BLaER1 (cell line): ENCODE measurements around the gene MAP3K5.

Source experiments
- H3K27ac ChIP-seq: shearing (Covaris generic); formaldehyde crosslinking; 2 replicates; pipeline ENCODE4 v1.8.1; 2022
- H3K27me3 ChIP-seq: shearing (Covaris generic); formaldehyde crosslinking; 2 replicates; pipeline ENCODE4 v1.8.1; 2022
- H3K36me3 ChIP-seq: shearing (Covaris generic); formaldehyde crosslinking; 2 replicates; pipeline ENCODE4 v1.8.1; 2022
- H3K4me1 ChIP-seq: shearing (Covaris generic); formaldehyde crosslinking; 2 replicates; pipeline ENCODE4 v1.8.1; 2022
- H3K4me2 ChIP-seq: shearing (Covaris generic); formaldehyde crosslinking; 2 replicates; pipeline ENCODE4 v1.8.1; 2022
- H3K4me3 ChIP-seq: shearing (Covaris generic); formaldehyde crosslinking; 2 replicates; pipeline ENCODE4 v1.8.1; 2022
- H3K9ac ChIP-seq: shearing (Covaris generic); formaldehyde crosslinking; 2 replicates; pipeline ENCODE4 v1.8.1; 2022
- H3K9me3 ChIP-seq: shearing (Covaris generic); formaldehyde crosslinking; 2 replicates; pipeline ENCODE4 v1.8.1; 2022
- H4K20me1 ChIP-seq: shearing (Covaris generic); formaldehyde crosslinking; 2 replicates; pipeline ENCODE4 v1.8.1; 2022
- Cebpa-rat ChIP-seq: shearing (Covaris generic); IDR thresholded peaks from 2 replicates; pipeline ENCODE4 v1.8.1; 2022

Gene MAP3K5

GRCh38 chr6:136740050-136740974 is 52.0 kb downstream of the MAP3K5 start:
- no peak overlapping the region for H3K9ac ChIP-seq
- H3K27ac ChIP-seq, result 0 out of 2 replicates have a peak overlapping the region, but pooled peaks have one; percentile 8
- H3K4me3 ChIP-seq, result no peak overlapping the region
- H3K4me2 ChIP-seq, result peak overlapping the region; percentile 36
- no peak for TF ChIP-seq Cebpa-rat
- H3K36me3 ChIP-seq, result no peaks in the 10 kb centered on the region
- H3K4me1 ChIP-seq, result peaks cover 36% of the 10 kb centered on the region
- H3K9me3 ChIP-seq, result peaks cover 16% of the 10 kb centered on the region
- H4K20me1 ChIP-seq, result no peaks in the 10 kb centered on the region
- H3K27me3 ChIP-seq, result no peaks in the 10 kb centered on the region

GRCh38 chr6:136739501-136739900 is 52.8 kb downstream of the MAP3K5 start:
- no peak for TF ChIP-seq Cebpa-rat
- Histone ChIP-seq H3K4me3 (no peak overlapping the region), H3K9ac (no peak overlapping the region), H3K4me2 (peak overlapping the region; percentile 36), H3K9me3 (peaks cover 16% of the 10 kb centered on the region), H3K27me3 (no peaks in the 10 kb centered on the region), H3K36me3 (no peaks in the 10 kb centered on the region), H3K27ac (no peak overlapping the region), H4K20me1 (no peaks in the 10 kb centered on the region), H3K4me1 (peaks cover 44% of the 10 kb centered on the region)

GRCh38 chr6:136739071-136739470 is 53.2 kb downstream of the MAP3K5 start:
- Histone ChIP-seq H3K27me3 (no peaks in the 10 kb centered on the region), H3K9ac (no peak overlapping the region), H3K36me3 (no peaks in the 10 kb centered on the region), H3K27ac (no peak overlapping the region), H3K9me3 (peaks cover 14% of the 10 kb centered on the region), H3K4me3 (no peak overlapping the region), H4K20me1 (no peaks in the 10 kb centered on the region), H3K4me2 (no peak overlapping the region), H3K4me1 (peaks cover 48% of the 10 kb centered on the region)
- no peak for TF ChIP-seq Cebpa-rat

- Histone ChIP-seq H3K27ac (no peak overlapping the region), H3K4me2 (no peak overlapping the region)
Observed at GRCh38 chr6:136738692-136739057, 53.6 kb downstream of the MAP3K5 start.

GRCh38 chr6:136737871-136738691 is 54.2 kb downstream of the MAP3K5 start:
- Histone ChIP-seq H3K9ac (no peak overlapping the region), H3K27me3 (no peaks in the 10 kb centered on the region), H3K4me3 (no peak overlapping the region), H3K4me1 (peaks cover 57% of the 10 kb centered on the region), H3K4me2 (no peak overlapping the region), H3K9me3 (peaks cover 4% of the 10 kb centered on the region; the same call in 1 of the 2 replicates), H3K27ac (no peak overlapping the region), H3K36me3 (no peaks in the 10 kb centered on the region), H4K20me1 (no peaks in the 10 kb centered on the region)
- TF ChIP-seq Cebpa-rat, result peak; percentile 27; the same call in 1 of the 2 replicates

More at GRCh38 chr6:136738692-136739057, 53.6 kb downstream of the MAP3K5 start:
- Histone ChIP-seq H3K4me1 (peaks cover 52% of the 10 kb centered on the region), H3K27me3 (no peaks in the 10 kb centered on the region), H3K4me3 (no peak overlapping the region), H4K20me1 (no peaks in the 10 kb centered on the region), H3K9me3 (peaks cover 10% of the 10 kb centered on the region), H3K36me3 (no peaks in the 10 kb centered on the region), H3K9ac (no peak overlapping the region)
- no peak for TF ChIP-seq Cebpa-rat

GRCh38 chr6:136737374-136737844 is 54.9 kb downstream of the MAP3K5 start:
- no peak for TF ChIP-seq Cebpa-rat
- Histone ChIP-seq H3K4me2 (no peak overlapping the region), H3K4me3 (no peak overlapping the region), H3K27ac (no peak overlapping the region), H4K20me1 (no peaks in the 10 kb centered on the region), H3K27me3 (no peaks in the 10 kb centered on the region), H3K36me3 (no peaks in the 10 kb centered on the region), H3K9ac (no peak overlapping the region), H3K9me3 (no peaks in the 10 kb centered on the region), H3K4me1 (peaks cover 64% of the 10 kb centered on the region)

- H4K20me1 ChIP-seq, result no peaks in the 10 kb centered on the region
- H3K27ac ChIP-seq, result no peak overlapping the region
- H3K4me1 ChIP-seq, result peaks cover 63% of the 10 kb centered on the region
- no peak for TF ChIP-seq Cebpa-rat
- no peak overlapping the region for H3K4me3 ChIP-seq
- H3K4me2 ChIP-seq, result no peak overlapping the region
- no peaks in the 10 kb centered on the region for H3K27me3 ChIP-seq
- 0 out of 2 replicates have a peak, but pooled peaks cover 4% of the 10 kb centered on the region for H3K9me3 ChIP-seq
- no peak overlapping the region for H3K9ac ChIP-seq
- no peaks in the 10 kb centered on the region for H3K36me3 ChIP-seq
Observed at GRCh38 chr6:136736281-136736960, 55.9 kb downstream of the MAP3K5 start.

- H3K9me3 ChIP-seq, result 0 out of 2 replicates have a peak, but pooled peaks cover 10% of the 10 kb centered on the region
- H3K9ac ChIP-seq, result no peak overlapping the region
- no peak for TF ChIP-seq Cebpa-rat
- H4K20me1 ChIP-seq, result no peaks in the 10 kb centered on the region
- no peak overlapping the region for H3K4me3 ChIP-seq
- H3K27ac ChIP-seq, result no peak overlapping the region
- H3K4me2 ChIP-seq, result peak overlapping the region; percentile 48
- peaks cover 53% of the 10 kb centered on the region for H3K4me1 ChIP-seq
- no peaks in the 10 kb centered on the region for H3K36me3 ChIP-seq
- no peaks in the 10 kb centered on the region for H3K27me3 ChIP-seq
Observed at GRCh38 chr6:136734977-136735376, 57.3 kb downstream of the MAP3K5 start.

GRCh38 chr6:136732889-136733288 is 59.4 kb downstream of the MAP3K5 start:
- Histone ChIP-seq H3K4me2 (peak overlapping the region; percentile 18; the same call in 1 of the 2 replicates), H3K27me3 (no peaks in the 10 kb centered on the region), H3K9me3 (0 out of 2 replicates have a peak, but pooled peaks cover 10% of the 10 kb centered on the region), H3K4me1 (peaks cover 44% of the 10 kb centered on the region), H3K27ac (no peak overlapping the region), H3K36me3 (no peaks in the 10 kb centered on the region), H3K9ac (no peak overlapping the region), H4K20me1 (no peaks in the 10 kb centered on the region), H3K4me3 (no peak overlapping the region)
- no peak for TF ChIP-seq Cebpa-rat
